ENCODE results near the gene SLC39A12.

- TF ChIP-seq, protein P1, sequence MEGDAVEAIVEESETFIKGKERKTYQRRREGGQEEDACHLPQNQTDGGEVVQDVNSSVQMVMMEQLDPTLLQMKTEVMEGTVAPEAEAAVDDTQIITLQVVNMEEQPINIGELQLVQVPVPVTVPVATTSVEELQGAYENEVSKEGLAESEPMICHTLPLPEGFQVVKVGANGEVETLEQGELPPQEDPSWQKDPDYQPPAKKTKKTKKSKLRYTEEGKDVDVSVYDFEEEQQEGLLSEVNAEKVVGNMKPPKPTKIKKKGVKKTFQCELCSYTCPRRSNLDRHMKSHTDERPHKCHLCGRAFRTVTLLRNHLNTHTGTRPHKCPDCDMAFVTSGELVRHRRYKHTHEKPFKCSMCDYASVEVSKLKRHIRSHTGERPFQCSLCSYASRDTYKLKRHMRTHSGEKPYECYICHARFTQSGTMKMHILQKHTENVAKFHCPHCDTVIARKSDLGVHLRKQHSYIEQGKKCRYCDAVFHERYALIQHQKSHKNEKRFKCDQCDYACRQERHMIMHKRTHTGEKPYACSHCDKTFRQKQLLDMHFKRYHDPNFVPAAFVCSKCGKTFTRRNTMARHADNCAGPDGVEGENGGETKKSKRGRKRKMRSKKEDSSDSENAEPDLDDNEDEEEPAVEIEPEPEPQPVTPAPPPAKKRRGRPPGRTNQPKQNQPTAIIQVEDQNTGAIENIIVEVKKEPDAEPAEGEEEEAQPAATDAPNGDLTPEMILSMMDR (conservative IDR thresholded peaks at IDR 0.05; ENCODE audit: low read depth in 2 of 2), result peak; percentile 71 to 79
- no peak for TF ChIP-seq REST (IDR thresholded peaks at IDR 0.05; ENCODE audit: unreplicated experiment)
- no peak for TF ChIP-seq POLR2AphosphoS5 (IDR thresholded peaks at IDR 0.05; ENCODE audit: low read depth)
Observed at GRCh38 chr10:17910125-17910789, 41.5 kb upstream of the SLC39A12 start.
